GM12878 (cell line): ENCODE measurements around the gene RGS14. TPM values are rescaled to one million over a fixed set of nuclear protein-coding genes. Genes with fewer than 3 reads are reported as not detected.

Experiments
- ATAC-seq: fragments of 200-7000 bp; cut with Tn5 transposase; 3 replicates; pipeline ENCODE4 v1.9.1; 2020; ENCODE audit warnings: mild to moderate bottlenecking, moderate library complexity
- BruUV-seq: library from RNA; stranded (reverse); fragments of 400-500 nt; replicated peaks from 2 replicates; lab custom pipeline; 2021; lab: Mats Ljungman, UMichigan
- CTCF ChIA-PET: fragments of 300-600 bp; sonication (Branson Sonifier 250); formaldehyde crosslinking; extraction: SDS; loops from one replicate; lab custom pipeline; 2021; ENCODE audit warnings: inconsistent platforms; lab: Yijun Ruan, JAX
- POLR2A ChIA-PET: fragments of 350-600 bp; formaldehyde crosslinking; extraction: SDS; loops from one replicate; lab custom pipeline; 2021; ENCODE audit warnings: inconsistent platforms; lab: Charles Lee
- RAD21 ChIA-PET: fragments of 300-600 bp; sonication (Branson Sonifier 250); formaldehyde crosslinking; loops from one replicate; lab custom pipeline; 2023; ENCODE audit warnings: antibody characterized with exemption; ENCODE audit not compliant: unreplicated experiment; lab: Charles Lee
- SMC1A ChIA-PET: fragments of 300-600 bp; sonication (Branson Sonifier 250); formaldehyde crosslinking; loops from one replicate; lab custom pipeline; 2023; ENCODE audit not compliant: unreplicated experiment, uncharacterized antibody; lab: Charles Lee
- DNase-seq: peaks from one replicate; pipeline ENCODE4 v3.0.0-alpha.2; 2011; ENCODE audit warnings: low read depth, low spot score
- FAIRE-seq: peaks from 3 replicates; lab custom pipeline; 2011; peaks lifted over from hg19 to GRCh38; lab: Jason Lieb, UNC
- H2AFZ ChIP-seq: 2 replicates; pipeline ENCODE4 v1.6.0; 2011; ENCODE audit warnings: low read depth, low read length, control low read depth; ENCODE audit not compliant: control insufficient read depth
- H3K27ac ChIP-seq: 2 replicates; pipeline ENCODE4 v1.5.1; 2011; ENCODE audit warnings: control low read depth; ENCODE audit not compliant: control insufficient read depth, insufficient read depth
- H3K27me3 ChIP-seq, 2 experiments: replicated peaks in 1 of 2; 2 replicates each; pipeline versions ENCODE4 v1.6.0 to v1.6.1; 2011; ENCODE audit warnings: low read length in 1 of 2; ENCODE audit not compliant: control insufficient read depth in 2 of 2, insufficient read depth in 2 of 2
- H3K36me3 ChIP-seq, 2 experiments: 2 replicates each; pipeline ENCODE4 v1.5.1; 2011; ENCODE audit warnings: low read length in 1 of 2; ENCODE audit not compliant: control insufficient read depth in 2 of 2, insufficient read depth in 2 of 2
- H3K4me1 ChIP-seq: 2 replicates; pipeline ENCODE4 v1.6.1; 2011; ENCODE audit warnings: mild to moderate bottlenecking, low read length, moderate library complexity, mixed read lengths; ENCODE audit not compliant: control insufficient read depth, insufficient read depth
- H3K4me2 ChIP-seq: 2 replicates; pipeline ENCODE4 v1.6.0; 2011; ENCODE audit warnings: control low read depth; ENCODE audit not compliant: control insufficient read depth, insufficient read depth
- H3K4me3 ChIP-seq: fragments of 200-600 bp; sonication (generic); 2 replicates; pipeline ENCODE4 v1.5.1; 2016
- H3K79me2 ChIP-seq: 2 replicates; pipeline ENCODE4 v1.6.0; 2011; ENCODE audit warnings: low read length; ENCODE audit not compliant: control insufficient read depth, insufficient read depth
- H3K9ac ChIP-seq: 2 replicates; pipeline ENCODE4 v1.8.0; 2011; ENCODE audit warnings: low read length, control low read depth, mixed read lengths; ENCODE audit not compliant: control insufficient read depth, insufficient read depth
- H3K9me3 ChIP-seq: replicated peaks from 3 replicates; pipeline ENCODE4 v1.5.1; 2011; ENCODE audit warnings: mild to moderate bottlenecking, low read length; ENCODE audit not compliant: control insufficient read depth, insufficient read depth
- H4K20me1 ChIP-seq: 2 replicates; pipeline ENCODE4 v1.6.0; 2011; ENCODE audit not compliant: control insufficient read depth, insufficient read depth
- EZH2 ChIP-seq: IDR thresholded peaks from 2 replicates; pipeline ENCODE4 v1.6.1; 2012; ENCODE audit warnings: low read depth, mild to moderate bottlenecking, control low read depth, inconsistent platforms, low read length, borderline replicate concordance; ENCODE audit not compliant: control insufficient read depth
- GATAD2B ChIP-seq: fragments of 450-650 bp; conservative IDR thresholded peaks from 2 replicates; pipeline ENCODE4 v1.6.1; 2017; ENCODE audit warnings: low read depth, mild to moderate bottlenecking, moderate library complexity
- HDGF ChIP-seq: fragments of 450-650 bp; IDR thresholded peaks from 2 replicates; pipeline ENCODE4 v1.6.1; 2016; ENCODE audit warnings: antibody characterized with exemption
- WGBS: methylation state at CpG from one replicate; pipeline ENCODE4 v1.1.6; 2016; ENCODE audit warnings: low lambda C conversion rate; ENCODE audit not compliant: insufficient replicate concordance, insufficient coverage; ENCODE audit errors: missing lambda C conversion rate; 5-methylcytosine and 5-hydroxymethylcytosine counted together
- in situ Hi-C: fragments of 300-500 bp; cut with MboI; formaldehyde crosslinking; loops from 9 replicates; pipeline ENCODE4 v1.14.3; 2018; ENCODE audit warnings: mixed read lengths
- intact Hi-C: fragments of 100-400 bp; cut with micrococcal nuclease; formaldehyde crosslinking; loops from one replicate; pipeline ENCODE4 v1.14.2; 2022; ENCODE audit not compliant: unreplicated experiment
- polyA plus RNA-seq, 11 experiments: library from polyadenylated mRNA; depleted of rRNA in 4 of 11; unstranded in 6 of 11; stranded (reverse) in 5 of 11; fragments of >200 nt; fragmentation: Nextera tagmentation in 4 of 11; fragmentation: Illumina TruSeq in 1 of 11; extraction: Ambion mirVana in 4 of 11; extraction: Trizol in 1 of 11; gene quantifications; 1 replicate in 1 of 11; 2 replicates in 10 of 11; pipeline versions ENCODE4 v1.2.1 to v1.2.3, GENCODE V29; 2011 to 2016; ENCODE audit warnings: inconsistent platforms in 2 of 11, missing spikeins in 2 of 11, low read depth in 1 of 11
- total RNA-seq, 4 experiments: library from RNA; depleted of rRNA in 3 of 4; stranded (reverse); fragments of >200 nt in 3 of 4; fragmentation: Illumina TruSeq in 1 of 4; extraction: Trizol in 1 of 4; gene quantifications; 2 replicates each; pipeline versions ENCODE4 v1.2.1 to v1.2.3, GENCODE V29; 2013 to 2021
- TF ChIP-seq, protein P1 (sequence below): fragments of 450-650 bp; IDR thresholded peaks from 2 replicates; pipeline ENCODE4 v1.6.1; 2016; ENCODE audit warnings: mild to moderate bottlenecking

RGS14 gene
- total and polyA plus RNA-seq, 10 of the 15 experiments (the other 5 are each of a cell fraction or from before 2014, with no cell fraction given) = 0.19 to 88.7 (median 54.8) TPM

DNA sequence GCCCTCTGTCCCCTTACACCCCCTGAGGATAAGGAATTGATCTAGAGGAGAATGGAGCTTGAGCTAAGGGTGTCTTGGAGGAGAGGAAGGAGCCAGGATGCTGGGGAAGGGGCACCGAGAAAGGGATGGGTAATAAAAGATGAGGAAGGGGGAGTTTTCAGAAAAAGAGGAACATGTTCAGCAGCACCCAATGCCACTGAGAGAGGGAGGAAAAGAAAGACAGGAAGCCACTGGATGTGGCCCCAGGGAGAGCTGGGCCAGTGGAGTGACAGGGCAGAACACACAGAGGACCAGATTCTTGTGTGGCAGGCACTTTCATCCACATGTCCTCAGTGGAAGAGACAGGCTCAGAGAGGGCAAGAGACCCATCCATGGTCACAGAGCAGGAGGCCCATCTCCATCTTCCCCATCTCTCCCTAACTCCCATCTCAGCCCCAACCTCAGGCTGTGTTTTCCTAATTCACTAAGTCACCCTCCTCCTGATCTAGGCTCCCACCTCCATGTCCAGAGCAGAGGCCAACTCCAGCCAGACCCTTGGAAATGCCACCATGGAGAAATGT, 35.6 kb downstream of the RGS14 start:
- DNase-seq (no peak), FAIRE-seq (no peak), ATAC-seq (no peak)
- ChIA-PET POLR2A (interaction anchor here (1.0 to 6.0 kb wide), 6 partner anchors 10 to 116 kb away, joined by 3 to 56 read pairs (median 4); partner anchors contain the start of gene GRK6), CTCF (interaction anchor here (0.6 to 8.4 kb wide), 14 partner anchors 9 to 670 kb away, joined by 3 to 240 read pairs (median 4); partner anchors contain the start of genes MXD3, PFN3 and SLC34A1), RAD21 (interaction anchor here (0.8 to 6.2 kb wide), 6 partner anchors 9 to 84 kb away, joined by 3 to 108 read pairs (median 7); no protein-coding TSS in a partner anchor), SMC1A (interaction anchor here (0.6 to 5.2 kb wide), 8 partner anchors 10 to 109 kb away, joined by 3 to 97 read pairs (median 4); partner anchors contain the start of gene PFN3)
- H3K27me3 ChIP-seq = no peaks in the 10 kb centered on the region
- 67% methylated on average over 1 of the region's 1 CpG for WGBS
- no peak for TF ChIP-seq EZH2
- TF ChIP-seq, protein P1, sequence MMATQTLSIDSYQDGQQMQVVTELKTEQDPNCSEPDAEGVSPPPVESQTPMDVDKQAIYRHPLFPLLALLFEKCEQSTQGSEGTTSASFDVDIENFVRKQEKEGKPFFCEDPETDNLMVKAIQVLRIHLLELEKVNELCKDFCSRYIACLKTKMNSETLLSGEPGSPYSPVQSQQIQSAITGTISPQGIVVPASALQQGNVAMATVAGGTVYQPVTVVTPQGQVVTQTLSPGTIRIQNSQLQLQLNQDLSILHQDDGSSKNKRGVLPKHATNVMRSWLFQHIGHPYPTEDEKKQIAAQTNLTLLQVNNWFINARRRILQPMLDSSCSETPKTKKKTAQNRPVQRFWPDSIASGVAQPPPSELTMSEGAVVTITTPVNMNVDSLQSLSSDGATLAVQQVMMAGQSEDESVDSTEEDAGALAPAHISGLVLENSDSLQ = 0 out of 2 replicates have a peak, but pooled peaks have one; percentile 11
- no peak for TF ChIP-seq HDGF
- no peak for TF ChIP-seq GATAD2B
- no peaks in the 10 kb centered on the region for H3K79me2 ChIP-seq
- no peak overlapping the region for H2AFZ ChIP-seq
- H3K4me3 ChIP-seq = no peak overlapping the region
- no peaks in the 10 kb centered on the region for H3K9me3 ChIP-seq
- no peak overlapping the region for H3K27ac ChIP-seq
- BruUV-seq = no TSS peak
- H3K4me2 ChIP-seq = no peak overlapping the region
- H4K20me1 ChIP-seq = no peaks in the 10 kb centered on the region
- no peaks in the 10 kb centered on the region for H3K36me3 ChIP-seq
- in situ Hi-C loops = loop anchor here (25.0 kb wide), 1 partner anchor 1356 kb away; no protein-coding TSS in a partner anchor
- intact Hi-C loops = loop anchor here (5.0 kb wide), 1 partner anchor 199 kb away; the partner anchor contains the start of gene TMED9
- H3K4me1 ChIP-seq = peaks cover 22% of the 10 kb centered on the region
- no peak overlapping the region for H3K9ac ChIP-seq
